Measurements from ENCODE around the gene KLHL30. TPM values are rescaled to one million over a fixed set of nuclear protein-coding genes. Genes with fewer than 3 reads are reported as not detected.

KLHL30 gene
- polyA plus RNA-seq, 3 donors, result 0.24 to 0.60 (median 0.36) TPM

DNA sequence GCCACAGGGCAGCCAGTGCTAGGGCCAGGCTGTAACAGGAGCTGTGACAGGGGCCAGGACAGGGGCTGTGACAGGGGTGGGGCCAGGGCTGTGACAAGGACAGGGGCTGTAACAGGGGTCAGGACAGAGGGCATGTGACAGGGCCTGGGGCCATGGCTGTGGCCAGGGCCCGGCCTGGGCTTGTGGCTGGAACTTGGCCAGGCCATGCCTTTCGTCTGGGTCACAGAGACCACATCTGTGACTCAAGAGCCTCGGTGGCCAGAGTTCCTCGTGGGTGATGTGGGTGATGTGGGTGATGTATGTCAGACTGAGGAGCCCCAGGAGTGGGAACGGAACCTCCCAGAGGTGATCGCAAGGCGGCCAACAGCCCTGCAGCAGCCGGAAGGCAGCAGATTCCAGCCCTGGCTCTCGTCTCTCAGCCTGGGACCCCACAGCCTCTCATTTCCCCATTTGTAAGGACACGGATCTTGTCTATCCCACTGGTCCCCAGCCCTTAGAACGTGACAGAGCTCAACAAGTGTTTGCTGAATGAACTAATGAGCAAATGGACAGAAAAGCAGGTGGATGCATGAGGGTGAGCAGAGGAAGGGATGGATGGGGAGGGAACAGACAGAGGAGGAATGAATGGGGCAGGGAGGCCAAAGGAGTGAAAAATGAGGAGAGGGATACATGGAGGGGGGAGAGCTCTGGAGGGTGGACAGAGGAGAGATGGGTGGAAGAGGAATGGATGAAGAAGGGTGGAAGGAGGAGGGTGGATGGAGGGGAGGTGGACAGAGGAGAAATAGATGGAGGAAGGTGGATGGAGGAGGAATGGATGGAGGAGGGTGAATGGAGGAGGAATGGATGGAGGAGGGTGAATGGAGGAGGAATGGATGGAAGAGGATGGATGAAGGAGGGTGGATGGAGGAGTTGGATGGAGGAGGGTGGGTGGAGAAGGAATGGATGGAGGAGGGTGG is 21.0 kb upstream of the KLHL30 start:
- no peak for DNase-seq

DNA sequence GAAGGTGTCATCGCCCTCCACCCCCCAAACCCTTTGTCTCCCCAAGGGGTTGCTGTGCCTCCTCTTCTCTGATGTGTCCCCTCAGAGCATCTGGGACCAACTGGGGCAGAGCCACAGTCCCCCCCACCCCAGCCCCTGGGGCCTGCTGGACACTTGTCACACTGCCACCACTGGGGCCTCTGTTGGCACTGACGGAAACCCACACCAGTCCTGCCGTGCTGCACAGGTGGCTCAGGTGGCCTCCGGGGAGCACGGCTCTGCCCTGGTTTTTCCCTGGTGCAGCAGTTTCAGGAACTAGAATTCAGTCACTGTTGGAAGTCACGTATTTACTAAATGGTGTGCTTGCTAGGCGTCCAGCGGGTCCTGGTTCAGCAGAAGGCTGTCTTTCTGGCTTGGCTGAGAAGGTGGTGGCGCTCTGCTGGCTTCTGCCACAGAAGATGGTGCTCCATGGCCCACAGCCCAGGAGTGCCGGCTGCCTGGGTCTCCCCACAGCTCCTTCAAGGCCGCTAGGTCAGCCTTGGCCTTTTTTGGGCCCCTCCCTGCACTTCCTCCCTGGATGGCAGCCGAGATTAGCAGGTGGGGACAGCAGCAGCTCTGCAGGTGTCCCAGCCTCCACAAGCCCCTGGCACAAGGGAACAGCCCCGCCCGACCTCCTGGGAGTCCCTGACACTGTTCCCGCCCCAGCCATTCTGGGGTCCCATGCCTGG is 18.6 kb upstream of the KLHL30 start:
- DNase-seq, result no peak

DNA sequence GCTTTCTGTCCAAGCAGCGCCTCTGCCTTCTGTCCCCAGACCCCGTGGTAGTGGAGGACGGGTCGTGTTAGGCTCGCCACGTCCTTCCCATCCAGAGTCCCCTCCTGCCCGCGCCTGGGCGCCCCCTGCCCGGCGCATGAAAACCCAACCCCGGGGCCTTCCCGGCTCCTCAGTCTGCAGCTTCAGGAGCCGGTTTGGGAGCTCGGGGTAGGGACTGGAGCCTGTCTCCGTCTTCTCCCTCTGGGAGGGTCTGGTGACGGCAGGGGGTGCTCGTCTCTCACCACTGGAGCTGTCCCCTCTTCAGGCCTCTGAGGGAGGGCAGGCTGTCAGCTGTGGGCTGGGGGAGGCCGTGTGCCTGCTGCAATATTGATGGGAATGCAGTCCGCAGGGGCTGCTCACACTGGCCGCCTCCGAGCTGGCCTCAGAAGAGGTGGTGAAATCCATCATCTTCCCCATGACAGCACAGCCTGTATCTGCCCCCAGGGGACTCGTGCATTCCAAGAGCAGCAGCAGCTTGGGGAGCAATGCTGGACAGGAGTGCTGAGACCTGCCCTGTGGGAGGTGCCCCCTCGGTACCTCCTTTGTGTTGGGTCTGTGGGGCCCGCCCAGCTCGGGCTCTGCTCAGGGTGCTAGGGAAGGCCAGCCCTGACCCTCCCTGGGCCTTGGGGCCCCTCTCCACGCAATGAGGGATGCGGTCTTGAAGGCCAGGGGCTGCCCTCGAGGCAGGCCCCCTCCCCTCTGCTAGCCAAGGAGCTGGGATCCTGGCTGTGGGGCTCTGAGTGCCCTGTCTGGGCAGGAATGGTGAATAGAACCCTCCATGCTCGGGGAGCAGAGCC is 17.8 kb upstream of the KLHL30 start:
- DNase-seq, result peak; percentile 79

DNA sequence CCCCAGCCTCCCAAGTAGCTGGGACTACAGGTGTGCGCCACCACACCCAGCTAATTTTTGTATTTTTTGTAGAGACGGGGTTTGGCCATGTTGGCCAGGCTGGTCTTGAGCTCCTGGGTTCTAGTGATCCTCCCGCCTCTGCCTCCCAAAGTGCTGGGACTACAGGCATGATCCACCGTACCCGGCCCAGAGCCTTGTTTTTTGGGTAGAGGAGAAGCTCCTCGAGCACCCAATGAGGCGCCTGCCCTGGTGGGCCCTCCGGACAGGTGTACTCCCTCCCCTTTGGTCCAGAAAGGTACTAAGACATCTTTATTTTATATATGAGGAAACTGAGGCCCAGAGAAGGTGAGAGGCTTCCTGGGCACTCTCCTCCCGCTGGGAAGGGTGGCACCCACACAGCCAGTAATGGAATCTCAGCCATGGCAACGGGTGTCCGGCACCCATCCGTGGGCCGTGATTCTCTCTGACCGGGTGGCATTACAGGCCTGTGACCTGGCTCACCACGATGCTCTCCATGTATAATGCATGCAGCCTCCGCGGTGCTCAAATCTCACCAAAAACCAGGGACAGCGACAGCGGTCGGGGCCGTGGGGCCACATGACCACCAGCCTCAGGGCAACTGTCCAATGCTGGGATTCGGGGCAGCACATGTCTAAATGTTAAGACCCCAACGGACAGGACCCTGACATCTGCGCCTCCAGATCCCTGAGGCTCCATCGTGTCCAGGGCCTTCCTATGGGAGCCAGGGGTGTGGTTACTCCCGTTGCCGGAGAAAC is 16.8 kb upstream of the KLHL30 start:
- DNase-seq, result no peak

DNA sequence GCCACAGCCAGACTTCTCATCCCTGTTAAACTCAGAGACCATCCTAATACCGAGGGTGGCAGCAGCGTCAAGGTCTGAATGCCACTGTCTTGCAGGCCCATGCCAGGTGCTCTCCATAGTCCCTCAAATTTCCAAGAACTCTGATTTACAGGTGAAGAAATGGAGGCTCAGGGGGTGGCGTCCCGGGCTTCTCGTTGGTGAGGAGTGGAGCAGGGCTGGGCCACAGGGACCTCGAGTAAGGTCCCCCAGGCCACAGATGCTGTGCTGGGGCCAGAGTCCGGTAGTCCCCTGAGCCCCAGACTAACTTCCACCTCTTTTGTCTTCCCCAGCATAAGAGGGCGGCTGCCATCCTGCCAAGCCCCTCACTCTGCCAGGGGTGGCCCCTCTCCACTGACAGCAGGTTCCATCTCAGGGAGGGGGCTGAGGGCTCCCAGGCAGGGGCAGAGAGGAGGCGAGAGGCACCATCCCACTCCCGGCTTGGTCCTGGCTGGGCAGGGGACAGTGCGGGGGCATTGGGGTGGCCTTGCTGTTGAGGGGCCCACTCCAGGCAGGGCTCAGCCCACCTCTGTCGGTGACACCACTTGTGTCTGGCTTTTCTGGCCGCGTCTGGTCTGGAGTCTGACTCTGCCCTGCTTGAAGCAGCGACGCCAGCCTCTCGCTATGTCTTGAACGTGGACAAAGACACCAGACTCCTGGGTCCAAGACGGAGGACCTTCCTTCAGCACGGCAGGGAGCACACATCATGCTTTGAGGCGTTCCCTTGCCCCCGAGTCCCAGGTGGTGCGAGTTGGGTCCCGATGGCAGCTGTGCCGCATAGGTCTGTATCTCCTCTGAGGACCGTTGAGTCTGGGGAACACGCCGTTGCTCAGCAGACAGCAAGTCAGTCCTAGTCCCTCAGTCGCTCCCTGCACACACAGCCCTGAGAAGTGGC is 15.9 kb upstream of the KLHL30 start:
- no peak for DNase-seq

DNA sequence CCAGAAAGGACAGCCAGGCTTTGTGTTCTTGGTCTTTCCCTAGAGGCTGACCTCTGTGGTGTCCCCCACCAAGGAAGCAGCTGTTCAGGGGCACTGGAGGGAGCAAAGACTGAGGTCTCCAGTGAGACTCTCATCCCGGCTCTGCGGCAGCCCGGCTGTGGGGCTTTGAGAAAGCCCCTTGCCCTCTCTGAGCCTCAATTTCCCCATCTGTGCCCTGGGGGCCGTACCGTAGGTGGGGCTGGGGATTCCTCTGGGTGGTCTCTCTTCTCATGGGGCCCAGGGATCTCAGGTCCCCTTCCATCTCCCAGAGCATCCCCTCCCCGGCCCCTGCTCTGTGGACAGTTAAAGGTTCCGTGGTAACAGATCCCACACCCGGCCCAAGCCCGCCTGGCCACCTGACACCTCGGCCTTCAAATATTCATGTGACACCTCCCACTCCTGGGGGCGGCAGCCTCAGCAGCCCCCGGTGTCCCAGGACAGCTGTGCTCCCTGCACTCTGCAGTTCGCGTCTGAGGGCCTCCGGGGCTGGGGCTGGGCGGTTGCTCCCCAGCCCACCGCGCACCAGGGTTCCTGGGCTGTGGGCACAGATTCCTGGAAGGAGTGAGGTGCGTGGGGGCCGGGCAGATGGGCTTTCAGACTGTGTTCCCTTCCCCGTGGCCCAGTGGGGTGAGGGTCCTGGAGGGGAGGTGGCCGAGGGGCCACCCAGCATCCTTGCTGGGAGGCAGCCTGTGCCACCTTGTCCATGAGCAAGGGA is 15.1 kb upstream of the KLHL30 start:
- DNase-seq, result no peak

DNA sequence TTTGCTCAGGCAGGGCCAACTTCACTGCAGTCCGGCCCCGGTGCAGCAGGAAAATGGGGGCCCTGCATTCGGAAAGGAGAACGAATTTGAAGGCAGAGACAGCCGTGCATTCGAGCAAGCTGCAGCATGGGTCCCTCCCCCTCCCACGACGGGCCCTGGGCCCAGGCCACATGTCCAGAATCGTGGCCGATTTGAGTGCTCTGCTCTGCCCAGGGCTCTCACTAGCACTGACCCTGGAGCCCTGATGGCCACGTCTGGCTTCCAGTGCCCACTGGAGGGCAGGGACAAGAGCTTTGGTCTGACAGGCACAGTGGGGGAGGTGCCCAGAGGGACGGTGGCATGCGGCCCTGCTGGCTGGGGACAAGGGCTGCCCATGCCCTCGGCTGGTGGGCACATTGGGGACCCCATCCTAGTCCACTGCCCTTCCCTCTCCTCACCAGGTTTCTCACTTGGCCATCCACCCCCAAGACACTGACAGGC is 14.4 kb upstream of the KLHL30 start:
- no peak for DNase-seq

DNA sequence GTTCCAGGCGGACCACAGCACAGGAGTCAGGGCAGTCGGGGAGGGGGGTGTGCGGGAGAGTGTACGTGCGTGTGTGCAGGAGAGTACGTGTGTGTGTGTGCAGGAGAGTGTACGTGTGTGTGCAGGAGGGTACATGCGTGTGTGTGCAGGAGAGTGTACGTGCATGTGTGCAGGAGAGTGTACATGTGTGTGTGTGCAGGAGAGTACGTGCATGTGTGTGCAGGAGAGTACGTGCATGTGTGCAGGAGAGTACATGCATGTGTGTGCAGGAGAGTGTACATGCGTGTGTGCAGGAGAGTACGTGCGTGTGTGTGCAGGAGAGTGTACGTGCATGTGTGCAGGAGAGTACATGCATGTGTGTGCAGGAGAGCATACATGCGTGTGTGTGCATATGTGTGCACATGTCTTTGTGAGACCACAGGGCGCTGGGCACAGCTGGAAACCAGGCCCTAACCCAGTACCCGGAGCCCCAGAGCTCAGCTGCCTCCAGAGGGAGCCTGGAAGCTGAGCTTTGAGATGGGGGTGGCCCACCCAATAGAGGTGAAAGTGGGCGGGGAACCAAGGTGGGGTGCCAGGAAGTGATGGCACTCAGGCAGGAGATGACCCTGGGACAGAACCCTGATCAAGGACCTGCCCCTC is 13.9 kb upstream of the KLHL30 start:
- no peak for DNase-seq

DNA sequence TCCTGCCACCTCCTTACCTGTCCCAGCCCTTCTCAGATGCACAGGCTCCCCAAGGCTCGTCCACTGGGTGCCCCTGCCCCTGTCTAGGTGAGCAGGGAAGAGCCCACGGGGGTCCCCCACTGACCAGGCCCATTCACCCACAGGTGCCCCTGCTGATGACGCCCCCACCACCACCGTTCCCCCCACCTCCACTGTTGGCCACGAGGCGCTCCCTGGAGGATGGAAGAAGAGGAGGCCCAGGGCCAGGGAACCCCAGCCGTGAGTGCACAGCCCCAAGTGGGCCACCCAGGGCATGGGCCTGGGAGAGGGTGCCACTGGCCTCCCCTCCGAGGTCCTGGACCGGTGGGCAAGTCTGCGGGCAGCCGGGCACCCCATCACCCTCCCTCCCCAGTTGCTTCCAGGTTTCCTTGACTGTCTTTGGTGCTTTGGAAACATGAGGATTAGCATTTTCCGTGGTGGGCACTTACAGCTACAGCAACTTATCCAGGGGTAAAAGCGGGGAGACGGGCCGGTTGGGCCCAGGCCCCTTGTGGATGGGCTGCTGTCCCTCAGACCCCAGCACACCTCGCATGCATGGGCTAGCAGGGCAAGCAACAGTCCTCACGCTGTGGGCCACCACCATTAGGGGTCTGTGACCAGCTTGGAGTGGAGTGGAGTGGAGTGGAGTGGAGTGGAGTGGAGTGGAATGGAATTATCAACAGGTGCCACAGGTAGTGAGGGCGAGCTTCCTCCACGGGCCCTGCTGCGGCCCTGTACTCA is 13.2 kb upstream of the KLHL30 start:
- DNase-seq, result no peak

DNA sequence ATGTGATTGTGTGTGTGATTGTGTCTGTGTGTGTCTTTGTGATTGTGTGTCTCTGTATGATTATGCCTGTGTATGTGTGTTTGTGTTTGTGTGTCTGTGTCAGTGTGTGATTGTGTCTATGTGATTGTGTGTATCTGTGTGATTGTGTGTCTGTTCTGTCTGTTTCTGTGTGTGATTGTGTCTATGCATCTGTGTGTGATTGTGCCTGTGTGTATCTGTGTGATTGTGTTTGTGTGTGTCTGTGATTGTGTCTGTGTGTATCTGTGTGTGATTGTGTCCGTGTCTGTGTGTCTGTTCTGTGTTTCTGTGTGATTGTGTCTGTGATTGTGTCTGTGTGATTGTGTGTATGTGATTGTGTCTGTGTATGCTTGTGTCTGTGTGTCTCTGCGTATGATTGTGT is 12.1 kb upstream of the KLHL30 start:
- no peak for DNase-seq

DNA sequence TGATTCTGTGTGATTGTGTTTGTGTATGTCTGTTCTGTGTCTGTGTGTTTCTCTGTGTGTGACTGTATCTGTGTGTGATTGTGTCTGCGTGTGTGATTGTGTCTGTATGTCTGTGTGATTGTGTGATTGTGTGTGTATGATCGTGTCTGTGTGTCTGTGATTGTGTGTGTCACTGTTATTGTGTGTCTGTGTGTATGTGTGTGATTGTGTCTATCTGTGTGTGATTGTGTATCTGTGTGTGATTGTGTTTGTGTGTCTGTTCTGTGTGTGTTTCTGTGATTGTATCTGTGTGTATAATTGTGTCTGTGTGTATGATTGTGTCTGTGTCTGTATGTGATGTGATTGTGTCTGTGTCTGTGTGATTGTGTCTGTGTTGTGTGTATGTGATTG is 11.7 kb upstream of the KLHL30 start:
- no peak for DNase-seq

DNA sequence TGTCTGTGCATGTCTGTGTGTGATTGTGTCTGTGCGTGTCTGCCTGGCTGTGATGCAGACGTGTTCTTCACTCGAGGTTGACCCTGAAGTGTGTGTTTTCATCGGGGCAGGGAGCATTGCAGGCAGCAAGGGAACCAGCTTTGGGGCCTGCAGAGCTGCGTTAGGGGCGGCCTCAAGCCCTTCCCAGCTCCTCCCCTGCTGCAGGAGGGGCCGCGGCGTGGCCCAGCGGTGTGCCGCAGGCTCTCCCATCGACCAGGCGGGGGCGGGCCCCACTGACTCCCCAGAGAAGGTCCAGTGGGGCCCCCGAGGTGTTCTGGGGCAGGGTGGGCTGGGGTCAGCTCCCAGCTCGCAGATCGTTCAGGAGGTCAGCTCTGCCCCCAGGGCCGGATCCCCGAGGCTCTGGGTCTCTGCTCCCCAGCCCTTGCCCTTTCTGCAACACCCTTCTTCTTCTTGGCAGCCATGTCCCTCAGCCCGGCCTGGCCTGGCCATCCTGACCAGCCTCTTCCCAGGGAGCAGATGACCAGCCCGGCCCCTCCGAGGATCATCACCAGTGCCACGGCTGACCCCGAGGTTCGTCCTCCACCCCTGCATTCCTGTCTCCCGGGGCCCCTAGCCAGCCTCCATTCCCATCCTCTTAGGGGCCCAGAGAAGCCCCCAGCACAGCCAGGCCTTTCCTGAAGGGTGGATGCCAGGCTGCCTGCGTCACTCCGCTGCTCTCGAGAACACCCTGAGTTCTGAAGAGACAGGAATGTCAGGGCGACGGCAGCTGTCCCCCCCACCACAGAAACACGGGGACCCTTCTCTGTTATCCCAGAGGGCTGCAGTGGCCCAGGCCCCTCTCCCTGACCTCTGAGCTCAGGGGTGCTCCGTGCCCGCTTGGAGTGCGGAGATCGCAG is 11.1 kb upstream of the KLHL30 start:
- no peak for DNase-seq

DNA sequence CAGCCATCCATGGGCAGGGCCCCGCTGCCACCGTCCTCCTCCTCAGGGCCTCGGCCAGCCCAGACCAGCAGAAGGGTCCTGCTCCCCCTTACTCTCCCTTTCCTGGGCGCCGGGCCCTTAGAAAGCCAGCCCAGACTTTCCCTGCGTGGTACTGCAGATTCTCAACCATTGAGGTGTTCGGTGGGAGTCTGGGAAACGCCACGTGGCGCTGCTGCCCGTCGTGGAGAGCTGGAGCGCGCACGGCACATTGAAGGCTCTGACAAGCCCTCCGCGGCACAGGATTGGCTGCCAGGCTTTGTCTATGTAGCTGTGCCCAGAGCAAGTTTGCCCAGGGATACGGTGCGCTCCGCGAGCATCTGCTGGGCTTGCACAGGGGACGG is 10.4 kb upstream of the KLHL30 start:
- DNase-seq, result no peak

DNA sequence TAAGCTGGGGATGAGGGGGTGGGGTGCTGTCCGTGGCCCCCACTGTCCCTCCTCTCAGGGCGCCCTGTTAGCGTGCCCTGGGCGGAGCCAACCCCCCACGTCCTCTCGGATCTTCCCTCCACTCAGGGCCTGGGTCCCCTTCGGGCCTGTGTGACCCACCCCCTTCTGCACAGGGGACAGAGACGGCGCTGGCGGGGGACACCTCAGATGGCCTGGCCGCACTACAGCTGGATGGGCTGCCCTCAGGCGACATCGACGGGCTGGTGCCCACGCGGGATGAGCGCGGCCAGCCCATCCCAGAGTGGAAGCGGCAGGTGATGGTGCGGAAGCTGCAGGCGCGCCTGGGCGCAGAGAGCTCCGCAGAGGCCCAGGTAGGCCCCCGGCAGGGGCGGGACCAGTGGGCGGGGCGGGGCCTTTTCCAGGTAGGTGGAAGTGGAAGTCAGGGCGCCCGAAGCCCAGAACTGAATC is 9.9 kb upstream of the KLHL30 start:
- DNase-seq, result no peak

DNA sequence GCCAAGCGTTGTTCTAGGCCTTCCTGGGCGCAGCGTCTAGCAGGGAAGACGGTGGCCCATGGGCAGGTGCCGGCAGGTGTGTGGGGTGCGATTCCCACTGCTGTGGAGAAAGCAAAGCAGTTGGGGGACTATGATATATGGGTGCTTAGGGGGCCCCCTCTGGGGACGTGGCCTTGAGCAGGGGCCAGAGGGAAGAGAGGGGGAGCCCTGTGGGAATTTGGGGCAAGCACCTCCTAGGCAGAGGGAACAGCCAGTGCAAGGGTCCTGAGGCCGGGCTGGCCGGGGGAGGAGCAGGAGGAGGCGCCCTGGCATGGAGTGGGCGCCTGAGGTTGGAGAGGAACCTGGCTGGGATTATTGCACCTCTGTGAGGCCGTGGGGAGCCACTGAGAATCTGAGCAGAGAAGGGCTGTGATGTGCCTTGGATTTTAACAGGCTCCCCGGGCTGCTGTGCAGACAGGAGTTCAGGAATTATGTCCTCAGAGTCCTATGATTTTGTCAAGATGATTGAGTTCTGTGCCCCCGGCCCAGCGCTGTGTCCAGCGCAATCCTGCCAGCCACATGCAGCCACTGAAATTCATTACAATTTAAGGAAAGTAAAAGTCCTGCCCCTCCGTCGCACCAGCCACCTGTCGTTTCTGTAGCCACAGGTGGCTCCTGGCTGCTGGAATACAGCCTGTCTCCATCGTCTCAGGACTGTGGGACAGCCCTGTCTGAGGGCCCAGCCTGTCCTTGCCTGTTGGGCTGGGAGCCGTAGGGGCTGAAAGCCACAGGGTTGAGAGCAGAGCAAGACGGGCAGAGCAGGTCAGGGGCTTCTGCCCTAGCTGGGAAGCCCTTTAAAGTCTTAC is 9.1 kb upstream of the KLHL30 start:
- DNase-seq, result no peak

DNA sequence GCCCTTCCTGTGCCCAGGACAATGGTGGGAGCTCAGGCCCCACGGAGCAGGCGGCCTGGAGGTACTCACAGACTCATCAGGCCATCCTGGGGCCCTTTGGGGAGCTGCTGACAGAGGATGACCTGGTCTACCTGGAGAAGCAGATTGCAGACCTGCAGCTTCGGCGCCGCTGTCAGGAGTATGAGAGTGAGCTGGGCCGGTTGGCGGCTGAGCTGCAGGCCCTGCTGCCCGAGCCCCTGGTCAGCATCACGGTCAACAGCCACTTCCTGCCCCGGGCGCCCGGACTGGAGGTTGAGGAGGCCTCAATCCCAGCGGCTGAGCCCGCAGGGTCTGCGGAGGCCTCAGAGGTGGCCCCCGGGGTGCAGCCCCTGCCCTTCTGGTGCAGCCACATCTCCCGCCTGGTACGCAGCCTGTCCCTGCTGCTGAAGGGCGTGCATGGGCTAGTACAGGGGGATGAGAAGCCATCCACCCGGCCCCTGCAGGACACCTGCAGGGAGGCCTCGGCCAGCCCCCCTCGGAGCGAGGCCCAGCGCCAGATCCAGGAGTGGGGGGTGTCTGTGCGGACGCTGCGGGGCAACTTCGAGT is 8.3 kb upstream of the KLHL30 start:
- DNase-seq, result no peak

All from renal pelvis (tissue), 4 donors.